Activated CD8-positive, alpha-beta memory T cell treated with anti-CD3 and anti-CD28 coated beads, Interleukin-2, amount 50 U/mL, for 1 hour (primary cell): ENCODE results near the gene SLC37A1.

Source experiments
- DNase-seq: peaks from one replicate; pipeline ENCODE4 v3.0.0-alpha.2; 2020; ENCODE audit errors: extremely low read depth

Gene SLC37A1

DNA sequence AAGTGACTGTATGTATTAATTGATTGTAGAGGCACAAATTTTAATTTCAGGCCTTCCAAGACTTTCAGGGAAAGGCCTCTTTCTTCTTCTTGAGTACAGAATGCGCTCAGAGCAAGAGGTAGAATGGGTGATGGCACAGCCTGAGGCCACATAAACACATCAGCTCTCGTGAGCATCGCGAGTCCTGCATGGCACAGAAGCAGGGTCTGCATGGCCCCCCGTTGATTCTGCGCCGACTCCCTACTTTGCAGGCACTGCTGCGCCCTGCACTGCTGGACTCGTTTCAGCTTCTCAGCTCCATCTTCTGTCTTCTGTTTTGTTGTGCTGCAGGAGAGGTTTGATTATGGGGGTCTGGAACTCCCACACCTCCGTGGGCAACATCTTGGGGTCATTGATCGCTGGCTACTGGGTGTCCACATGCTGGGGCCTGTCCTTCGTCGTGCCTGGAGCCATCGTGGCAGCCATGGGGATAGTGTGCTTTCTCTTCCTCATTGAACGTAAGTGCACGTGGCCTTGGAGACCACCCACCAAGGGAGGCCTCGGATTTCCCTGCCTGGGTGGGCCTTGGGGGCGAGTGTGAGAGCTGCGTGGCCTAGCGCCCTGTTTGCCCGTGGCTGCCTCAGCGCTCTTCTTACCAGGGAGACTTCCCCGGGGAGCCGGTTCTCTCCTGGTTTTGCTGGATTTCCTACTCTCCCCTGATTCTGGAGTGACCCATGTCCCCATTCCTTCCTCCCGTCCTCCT lies 29.6 kb downstream of the SLC37A1 start:
- DNase-seq, result no peak

- no peak for DNase-seq
Measured at GRCh38 chr21:42544544-42544943, 30.9 kb downstream of the SLC37A1 start.

DNA sequence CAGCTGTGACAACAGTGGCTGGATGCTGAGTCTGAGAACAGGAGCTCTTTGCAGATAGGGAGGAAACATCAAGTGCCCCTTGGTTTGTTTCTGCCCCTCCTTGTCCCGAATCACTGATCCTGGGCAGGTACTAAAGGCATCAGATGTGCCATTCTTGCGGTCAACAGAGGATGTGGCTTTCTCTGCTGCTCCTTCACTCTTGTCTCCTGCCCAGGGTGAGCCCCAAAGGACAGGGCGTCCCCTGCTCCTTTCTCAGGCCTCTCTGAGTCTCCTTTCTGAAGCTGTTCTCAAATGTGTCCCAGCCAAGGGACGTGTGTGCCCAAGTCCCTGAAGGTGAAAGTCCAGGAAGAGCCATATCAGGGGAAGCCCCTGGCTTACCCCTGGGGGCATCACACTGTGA lies 31.7 kb downstream of the SLC37A1 start:
- no peak for DNase-seq

GRCh38 chr21:42545745-42546144 lies 32.1 kb downstream of the SLC37A1 start:
- DNase-seq, result no peak

- no peak for DNase-seq
Measured at GRCh38 chr21:42546433-42546832, 32.8 kb downstream of the SLC37A1 start.

DNA sequence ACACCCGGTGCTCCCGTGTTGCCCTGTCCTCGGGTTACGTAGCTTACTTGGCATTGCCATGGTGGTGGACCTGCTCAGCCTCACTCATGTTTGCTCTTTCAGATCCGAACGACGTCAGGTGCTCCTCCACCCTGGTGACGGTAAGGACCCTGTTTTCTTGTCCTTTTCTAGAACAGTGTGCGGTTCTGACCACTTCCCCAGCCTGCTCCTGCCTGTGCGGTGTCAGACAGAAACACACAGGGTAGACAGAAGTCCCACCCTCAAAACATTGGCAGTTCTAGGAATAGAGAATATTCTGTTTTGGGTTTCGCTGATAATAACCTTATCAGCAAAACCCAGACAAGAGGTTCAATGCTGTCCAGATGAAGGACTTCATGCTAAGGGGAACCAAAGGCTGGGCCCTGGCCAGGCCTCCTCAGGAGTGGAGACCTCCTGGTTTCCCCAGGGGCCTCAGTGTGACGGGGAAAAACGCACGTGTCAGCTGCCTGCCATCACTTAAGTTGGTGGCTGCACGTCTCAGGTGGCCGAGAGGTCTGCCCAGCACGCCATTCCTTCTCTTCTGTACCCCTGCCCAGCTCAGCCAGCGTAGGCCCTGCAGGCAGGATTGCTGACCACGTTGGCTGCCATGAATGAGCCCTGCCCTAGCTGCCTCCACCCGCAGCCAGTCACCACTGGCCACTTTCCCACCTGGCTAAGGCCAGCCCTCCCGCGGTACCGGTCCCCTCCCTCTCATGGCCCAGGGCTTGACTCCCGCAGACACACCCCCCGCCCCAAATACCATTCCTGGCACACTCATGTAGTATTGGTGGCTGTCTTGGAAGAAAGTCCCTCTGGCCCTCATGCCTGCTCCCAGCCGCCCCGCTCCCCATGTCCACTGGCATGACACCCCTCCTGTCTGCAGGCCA lies 33.6 kb downstream of the SLC37A1 start:
- DNase-seq, result no peak

GRCh38 chr21:42547906-42548365 lies 34.3 kb downstream of the SLC37A1 start:
- no peak for DNase-seq

DNA sequence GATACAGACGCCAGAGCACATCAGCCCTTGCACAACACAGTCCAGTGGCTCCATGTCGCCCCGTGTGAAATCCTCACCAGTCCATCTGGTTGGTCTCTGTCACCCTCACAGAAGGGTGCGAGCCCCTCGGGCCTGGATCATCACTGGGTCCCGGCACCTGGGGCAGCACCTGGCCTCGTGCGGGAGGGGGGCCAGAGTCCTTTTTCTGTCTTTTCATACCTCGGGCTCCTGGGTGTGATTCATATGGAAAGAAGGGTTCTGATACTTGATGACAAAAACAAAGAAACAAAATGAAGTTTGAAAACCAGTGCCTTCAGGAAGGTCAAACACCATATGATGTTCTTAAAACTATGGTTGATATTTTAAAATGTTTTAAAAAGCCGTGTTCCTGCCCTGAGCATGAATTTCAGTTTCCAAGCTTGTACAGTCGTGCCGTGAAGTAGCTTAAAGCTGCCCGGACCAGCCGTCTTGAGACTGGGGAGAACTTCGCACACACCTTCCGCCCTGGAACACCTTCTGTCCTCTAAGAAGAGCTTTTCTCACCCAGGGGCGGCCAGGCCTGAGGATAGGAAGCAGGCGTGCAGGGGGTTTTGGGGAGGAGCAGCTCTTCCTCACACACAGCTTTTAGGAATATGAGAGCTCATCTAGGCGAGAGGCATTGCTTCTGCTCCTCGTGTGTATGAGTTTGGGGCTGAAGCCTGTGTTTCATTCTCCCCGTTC lies 35.2 kb downstream of the SLC37A1 start:
- DNase-seq, result no peak

DNA sequence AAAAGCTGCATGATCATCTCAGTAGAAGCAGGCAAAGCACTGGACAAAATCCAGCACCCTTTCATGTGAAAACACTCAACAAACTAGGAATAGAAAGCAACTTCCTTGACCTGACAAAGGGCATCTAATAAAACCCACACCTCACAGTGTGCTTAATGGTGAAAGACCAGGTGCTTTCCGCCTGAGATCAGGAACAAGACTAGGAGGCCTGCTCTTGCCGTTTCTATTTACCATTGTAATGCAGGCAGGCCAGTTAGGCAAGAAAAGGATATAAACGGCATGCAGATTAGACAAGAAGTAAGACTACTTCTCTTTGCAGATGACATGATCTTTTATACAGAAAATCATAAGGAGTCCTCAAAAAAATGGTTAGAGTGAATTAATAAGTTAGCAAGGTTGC lies 37.2 kb downstream of the SLC37A1 start:
- DNase-seq, result no peak

GRCh38 chr21:42552407-42553336 lies 39.0 kb downstream of the SLC37A1 start:
- DNase-seq, result no peak

- DNase-seq, result no peak
Measured at GRCh38 chr21:42553435-42553834, 39.8 kb downstream of the SLC37A1 start.

DNA sequence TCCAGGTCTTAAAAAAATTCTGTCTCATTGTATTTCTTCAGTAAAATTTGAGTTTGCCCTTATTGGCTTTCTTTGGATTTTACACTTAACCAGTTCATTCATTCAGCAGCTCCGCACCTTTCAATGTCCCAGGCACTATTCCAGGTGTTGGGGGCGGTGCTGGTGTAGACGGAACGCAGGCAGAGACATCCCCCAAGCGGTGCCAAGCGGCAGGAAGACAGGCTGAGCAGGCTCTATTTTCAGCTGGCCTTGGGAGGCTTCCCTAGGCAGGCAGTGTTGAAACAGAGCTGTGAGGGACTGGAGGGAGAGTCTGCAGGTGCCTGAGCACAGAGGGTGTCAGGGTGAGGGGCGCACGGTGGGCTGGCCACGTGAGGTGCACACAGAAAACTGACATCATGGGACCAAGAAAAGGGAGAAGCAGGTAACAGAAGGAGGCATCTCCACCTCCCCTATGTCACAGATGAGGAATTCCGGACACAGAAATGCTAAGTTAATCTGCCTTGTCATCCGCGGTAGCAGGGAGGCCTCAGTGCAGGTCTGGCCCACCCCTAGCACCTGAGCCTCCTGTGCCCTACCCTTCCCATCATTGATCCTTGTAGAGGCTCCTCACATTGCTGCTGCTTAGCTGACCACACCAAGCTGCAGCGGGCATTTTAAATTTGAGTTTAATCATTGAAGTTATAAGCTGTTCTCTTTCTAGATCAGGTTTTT lies 40.8 kb downstream of the SLC37A1 start:
- no peak for DNase-seq

- DNase-seq, result no peak
Measured at GRCh38 chr21:42555756-42556438, 42.2 kb downstream of the SLC37A1 start.

- no peak for DNase-seq
Measured at GRCh38 chr21:42556476-42556875, 42.8 kb downstream of the SLC37A1 start.

DNA sequence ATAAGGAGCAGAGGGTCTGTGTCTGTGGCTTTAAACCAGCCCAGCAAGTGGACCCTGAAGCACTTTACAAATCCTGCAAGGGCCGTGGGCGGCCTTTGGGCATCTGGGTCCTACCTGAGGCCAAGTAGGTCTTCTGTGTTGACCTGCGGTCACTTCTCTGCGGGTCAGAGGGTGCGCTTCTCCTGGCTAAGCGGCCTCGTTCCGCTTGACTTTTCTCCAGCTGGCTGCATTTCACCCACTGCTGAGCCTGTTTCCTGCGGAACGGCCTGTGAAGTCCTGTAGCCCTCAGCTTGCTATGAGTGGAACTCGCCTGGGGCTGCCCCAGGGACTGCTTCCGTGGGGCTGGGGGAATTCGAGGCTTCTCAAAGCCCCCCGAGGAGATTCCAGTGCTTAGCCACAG lies 43.3 kb downstream of the SLC37A1 start:
- DNase-seq, result no peak

GRCh38 chr21:42557420-42557819 lies 43.8 kb downstream of the SLC37A1 start:
- no peak for DNase-seq

DNA sequence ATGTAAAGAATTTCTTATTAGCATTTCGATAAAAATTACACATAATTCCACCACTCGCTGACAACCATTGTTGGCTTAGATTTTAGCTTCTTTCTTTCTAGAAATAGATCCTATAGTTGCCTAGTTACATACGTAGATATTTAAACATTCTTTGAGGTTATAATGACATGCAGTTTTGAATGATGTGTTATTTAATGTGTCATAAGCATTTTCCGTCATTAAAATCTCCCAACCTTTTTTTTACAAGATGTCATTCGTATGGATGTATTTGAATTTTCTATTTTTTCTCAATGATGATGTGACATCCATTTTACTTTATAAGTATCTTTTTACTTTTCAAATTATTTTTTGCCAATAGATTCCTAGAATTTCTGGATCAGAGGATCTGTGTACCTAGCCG lies 44.7 kb downstream of the SLC37A1 start:
- no peak for DNase-seq

GRCh38 chr21:42558846-42559245 lies 45.2 kb downstream of the SLC37A1 start:
- DNase-seq, result no peak

DNA sequence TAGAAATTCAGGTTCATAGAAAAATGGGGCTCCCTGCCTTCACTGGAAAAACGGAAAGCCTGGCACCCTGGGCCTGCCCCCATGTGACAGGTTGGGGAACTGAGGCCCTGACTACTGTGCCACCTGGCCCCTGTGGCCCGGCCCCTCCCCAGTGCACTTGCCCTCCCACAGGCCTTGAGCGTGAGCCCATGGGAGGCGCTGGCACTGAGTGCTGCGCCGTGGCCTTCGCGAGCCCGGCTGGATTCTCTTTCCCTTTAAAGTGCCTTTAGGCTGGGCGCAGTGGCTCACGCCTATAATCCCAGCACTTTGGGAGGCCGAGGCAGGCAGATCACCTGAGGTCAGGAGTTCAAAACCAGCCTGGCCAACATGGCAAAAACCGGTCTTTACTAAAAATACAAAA lies 45.7 kb downstream of the SLC37A1 start:
- DNase-seq, result no peak
